Adrenal gland (tissue), 12 donors: ENCODE measurements around the gene ZDHHC5. TPM values are rescaled to one million over a fixed set of nuclear protein-coding genes. Genes with fewer than 3 reads are reported as not detected.
A peak's percentile ranks its signal among the peaks of the same experiment; 100 is the strongest.

Experiments used
- DNase-seq, 7 donors: peaks; one replicate each; pipeline ENCODE4 v3.0.0-alpha.2; 2019 to 2020
- H3K27ac ChIP-seq, 5 donors: fragments of 200-600 bp; sonication (generic) in 4 of 5; 1 replicate in 3 of 5; 2 replicates in 2 of 5; pipeline versions ENCODE4 v1.5.1 to v1.8.0; 2016 to 2020; ENCODE audit warnings: mild to moderate bottlenecking in 1 of 5
- H3K27me3 ChIP-seq: fragments of 200-600 bp; 2 replicates; pipeline ENCODE4 v1.8.0; 2021
- H3K36me3 ChIP-seq, 2 donors: fragments of 200-600 bp; replicated peaks in 1 of 2; 1 replicate in 1 of 2; 2 replicates in 1 of 2; pipeline versions ENCODE4 v1.5.1 to v1.8.0; 2018 to 2022
- H3K4me1 ChIP-seq, 2 donors: fragments of 200-600 bp; replicated peaks in 1 of 2; 1 replicate in 1 of 2; 2 replicates in 1 of 2; pipeline versions ENCODE4 v1.5.1 to v1.8.0; 2018 to 2021
- H3K4me3 ChIP-seq, 4 donors: fragments of 200-600 bp; sonication (generic) in 3 of 4; one replicate each; pipeline ENCODE4 v1.5.1; 2016 to 2018
- H3K9me3 ChIP-seq, 3 donors: fragments of 200-600 bp; sonication (generic) in 1 of 3; replicated peaks in 1 of 3; 1 replicate in 2 of 3; 2 replicates in 1 of 3; pipeline versions ENCODE4 v1.5.1 to v1.8.0; 2016 to 2021
- CTCF ChIP-seq, 6 experiments: fragments of 450-650 bp in 4 of 6; fragments of 200-600 bp in 2 of 6; sonication (generic) in 1 of 6; IDR thresholded peaks; 1 replicate in 5 of 6; 2 replicates in 1 of 6; pipeline versions ENCODE4 v1.5.1 to v1.8.0; 2016 to 2021; ENCODE audit warnings: antibody characterized with exemption in 6 of 6, mild to moderate bottlenecking in 2 of 6, moderate library complexity in 1 of 6
- POLR2A ChIP-seq, 2 donors: fragments of 450-650 bp; IDR thresholded peaks; one replicate each; pipeline ENCODE4 v1.6.1; 2017; ENCODE audit warnings: antibody characterized with exemption in 2 of 2, mild to moderate bottlenecking in 2 of 2, moderate library complexity in 1 of 2
- WGBS, 4 donors: extraction: QIAGEN DNeasy Blood & Tissue Kit in 2 of 4; methylation state at CpG; one replicate each; pipeline versions ENCODE4 v1.1.5 to v1.1.7; 2013 to 2017; 5-methylcytosine and 5-hydroxymethylcytosine counted together
- intact Hi-C, 2 donors: fragments of 100-400 bp; cut with DNase I; formaldehyde crosslinking; loops; one replicate each; pipeline versions ENCODE4 v1.14.1 to v1.15.0; 2022 to 2023
- polyA plus RNA-seq, 3 donors: library from polyadenylated mRNA; stranded (reverse); fragments of 200-250 nt in 2 of 3; fragments of 350-450 nt in 1 of 3; fragmentation: Illumina TruSeq in 1 of 3; extraction: RNeasy Lipid Tissue Mini Kit (QIAGEN cat#74804) in 1 of 3; gene quantifications; one replicate each; pipeline ENCODE4 v1.2.3, GENCODE V29; 2013 to 2014
- total RNA-seq, 9 donors: library from RNA; depleted of rRNA in 4 of 9; stranded (reverse); fragments of >200 nt in 4 of 9; fragments of 120-200 nt in 1 of 9; fragmentation: NEBNext Ultra II Directional in 1 of 9; extraction: Animal tissue kit (Norgen Biotek cat#: 25700) in 1 of 9; gene quantifications; one replicate each; pipeline versions ENCODE4 v1.1.0 to v1.2.4, GENCODE V29; 2013 to 2023
- donor health status: healthy with polysubstance abuse.
- donor health status: Bipolar disorder and iron deficiency.
- donor health status: DM: yes; HTN: yes; CAD: no.
- donor health status: DM: no; HTN: no; CAD: no.
- donor health status: DM: no; HTN: no; CAD: no.
- donor health status: DM: yes; HTN: yes; CAD: no.

ZDHHC5 gene
- total and polyA plus RNA-seq, 12 donors = 22.6 to 111 (median 46.3) TPM

- Histone ChIP-seq H3K4me3 (no peak overlapping the region), H3K4me1 (peaks cover 7% of the 10 kb centered on the region in 2 donors), H3K36me3 (peaks cover 0 to 86% of the 10 kb centered on the region in 2 donors), H3K27me3 (no peaks in the 10 kb centered on the region), H3K9me3 (no peaks in the 10 kb centered on the region), H3K27ac (no peak overlapping the region)
- DNase-seq = no peak
- TF ChIP-seq CTCF (IDR thresholded peaks at IDR 0.05) (no peak), POLR2A (IDR thresholded peaks at IDR 0.05) (no peak)
- intact Hi-C loops = no loop called here
- WGBS, 4 donors = 89 to 100% (median 95%) methylated on average over 5 to 18 of the region's 18 CpGs
These were observed 31.0 kb downstream of the ZDHHC5 start for GRCh38 chr11:57698843-57699365.

GRCh38 chr11:57699813-57700212 lies 31.9 kb downstream of the ZDHHC5 start:
- Histone ChIP-seq H3K27me3 (no peaks in the 10 kb centered on the region), H3K9me3 (no peaks in the 10 kb centered on the region), H3K27ac (no peak overlapping the region), H3K36me3 (peaks cover 0 to 86% of the 10 kb centered on the region in 2 donors), H3K4me3 (no peak overlapping the region), H3K4me1 (peaks cover 7 to 9% of the 10 kb centered on the region in 2 donors)
- intact Hi-C loops = no loop called here
- no peak for TF ChIP-seq CTCF (IDR thresholded peaks at IDR 0.05)
- no peak for TF ChIP-seq POLR2A (IDR thresholded peaks at IDR 0.05)
- no peak for DNase-seq
- WGBS, 4 donors = 88 to 92% (median 90%) methylated on average over 10 of the region's 10 CpGs

GRCh38 chr11:57700425-57700824 lies 32.5 kb downstream of the ZDHHC5 start:
- TF ChIP-seq CTCF (IDR thresholded peaks at IDR 0.05) = no peak
- WGBS, 4 donors = 62 to 73% (median 68%) methylated on average over 3 of the region's 3 CpGs
- H3K4me1 ChIP-seq = peaks cover 7 to 9% of the 10 kb centered on the region in 2 donors
- H3K9me3 ChIP-seq = no peaks in the 10 kb centered on the region
- peaks cover 0 to 83% of the 10 kb centered on the region in 2 donors for H3K36me3 ChIP-seq
- no peak for DNase-seq
- no peak overlapping the region for H3K4me3 ChIP-seq
- no peak overlapping the region for H3K27ac ChIP-seq
- no peaks in the 10 kb centered on the region for H3K27me3 ChIP-seq
- intact Hi-C loops = no loop called here

GRCh38 chr11:57703341-57703740 lies 35.4 kb downstream of the ZDHHC5 start:
- WGBS, 4 donors = 75 to 88% (median 79%) methylated on average over 4 of the region's 4 CpGs
- Histone ChIP-seq H3K27me3 (no peaks in the 10 kb centered on the region), H3K4me1 (peaks cover 7 to 9% of the 10 kb centered on the region in 2 donors)

More at GRCh38 chr11:57703341-57703740, 35.4 kb downstream of the ZDHHC5 start:
- H3K4me3 ChIP-seq = no peak overlapping the region
- intact Hi-C loops = no loop called here
- H3K36me3 ChIP-seq = peaks cover 0 to 56% of the 10 kb centered on the region in 2 donors
- H3K27ac ChIP-seq = peak overlapping the region in 3 of 5 donors; percentile 35 to 69 (median 61)
- no peak for DNase-seq
- no peaks in the 10 kb centered on the region for H3K9me3 ChIP-seq
- TF ChIP-seq POLR2A (IDR thresholded peaks at IDR 0.05) (no peak), CTCF (IDR thresholded peaks at IDR 0.05) (no peak)
